ENCODE results near the gene SLC35F3. TPM values are rescaled to one million over a fixed set of nuclear protein-coding genes. Genes with fewer than 3 reads are reported as not detected.

Gene SLC35F3
- total RNA-seq, 1 experiment from 2014 or later = 0.94 TPM

GRCh38 chr1:234289538-234290305 lies 385.2 kb downstream of the SLC35F3 start:
- DNase-seq (ENCODE audit: low spot score) = no peak
- peaks cover 30% of the 10 kb centered on the region for H3K9me3 Mint-ChIP-seq
- no peak overlapping the region for H3K27ac Mint-ChIP-seq
- POLR2A ChIA-PET = no interaction called here
- ATAC-seq = no peak
- peaks cover 2% of the 10 kb centered on the region; the same call in 1 of the 2 replicates for H3K27me3 Mint-ChIP-seq (ENCODE audit: low read depth)
- CTCF ChIA-PET = interaction anchor here (1.0 kb wide), 1 partner anchor 20 kb away, joined by 3 read pairs; no protein-coding TSS in a partner anchor
- H3K36me3 Mint-ChIP-seq = peaks cover 24% of the 10 kb centered on the region
- TF ChIP-seq GTF2I (CRISPR knock-in tag; conservative IDR thresholded peaks at IDR 0.05) (no peak), HMGA2 (CRISPR knock-in tag; IDR thresholded peaks at IDR 0.05) (no peak), STAT6 (CRISPR knock-in tag; conservative IDR thresholded peaks at IDR 0.05; ENCODE audit: low read depth) (no peak), ZNF416 (CRISPR knock-in tag; IDR thresholded peaks at IDR 0.05) (no peak), ARID4B (CRISPR knock-in tag; IDR thresholded peaks at IDR 0.05; ENCODE audit: borderline replicate concordance) (no peak), E2F5 (CRISPR knock-in tag; IDR thresholded peaks at IDR 0.05) (no peak)
- TF ChIP-seq, protein P1, sequence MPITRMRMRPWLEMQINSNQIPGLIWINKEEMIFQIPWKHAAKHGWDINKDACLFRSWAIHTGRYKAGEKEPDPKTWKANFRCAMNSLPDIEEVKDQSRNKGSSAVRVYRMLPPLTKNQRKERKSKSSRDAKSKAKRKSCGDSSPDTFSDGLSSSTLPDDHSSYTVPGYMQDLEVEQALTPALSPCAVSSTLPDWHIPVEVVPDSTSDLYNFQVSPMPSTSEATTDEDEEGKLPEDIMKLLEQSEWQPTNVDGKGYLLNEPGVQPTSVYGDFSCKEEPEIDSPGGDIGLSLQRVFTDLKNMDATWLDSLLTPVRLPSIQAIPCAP (CRISPR knock-in tag; IDR thresholded peaks at IDR 0.05) = no peak
- H3K4me1 Mint-ChIP-seq = no peaks in the 10 kb centered on the region
- H3K4me3 Mint-ChIP-seq = no peak overlapping the region

DNA sequence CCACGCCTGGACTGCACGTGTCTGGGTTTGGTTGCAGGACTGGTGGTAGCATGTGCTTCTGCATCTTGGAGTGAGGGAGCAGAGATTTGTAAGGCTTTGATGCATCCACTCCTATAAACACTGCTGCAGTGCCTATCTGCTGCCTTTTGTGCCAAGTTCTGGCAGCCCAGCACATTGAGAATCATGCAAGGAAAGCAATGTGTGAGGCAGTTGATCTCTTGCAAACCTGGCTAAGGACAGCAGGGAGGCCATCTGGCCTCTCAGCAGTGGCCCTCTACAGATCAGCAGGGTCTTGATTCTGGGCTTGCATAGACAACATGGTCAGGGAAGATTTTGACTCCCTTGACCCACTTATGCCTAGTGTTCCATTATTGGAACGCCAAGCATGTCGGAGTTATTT lies 387.5 kb downstream of the SLC35F3 start:
- Mint-ChIP-seq H3K27me3 (ENCODE audit: low read depth) (peaks cover 2% of the 10 kb centered on the region; the same call in 1 of the 2 replicates), H3K36me3 (peaks cover 24% of the 10 kb centered on the region), H3K4me1 (0 out of 2 replicates have a peak, but pooled peaks cover 2% of the 10 kb centered on the region), H3K9me3 (peaks cover 30% of the 10 kb centered on the region), H3K27ac (no peak overlapping the region), H3K4me3 (no peak overlapping the region)
- POLR2A ChIA-PET = no interaction called here
- ATAC-seq (no peak), DNase-seq (ENCODE audit: low spot score) (no peak)
- TF ChIP-seq AR (CRISPR knock-in tag; IDR thresholded peaks at IDR 0.05) = no peak
- TF ChIP-seq ETV6 (CRISPR knock-in tag; IDR thresholded peaks at IDR 0.05) = no peak
- no peak for TF ChIP-seq ZNF671 (CRISPR knock-in tag; IDR thresholded peaks at IDR 0.05)
- CTCF ChIA-PET = interaction anchor here (2.5 kb wide), 1 partner anchor 18 kb away, joined by 12 read pairs; no protein-coding TSS in a partner anchor
